OCI-LY1 (cell line): ENCODE measurements around the gene CCDC92.

ENCODE experiments used
- EZH2 ChIP-seq: fragments of 200-600 bp; sonication (generic), shearing (Covaris generic); IDR thresholded peaks from 2 replicates; pipeline ENCODE4 v1.8.0; 2017; ENCODE audit warnings: borderline replicate concordance, mixed run types, mild to moderate bottlenecking, antibody characterized with exemption, low read length, moderate library complexity, mixed read lengths
- TF ChIP-seq, protein P1 (sequence below): fragments of 200-600 bp; sonication (generic), shearing (Covaris generic); IDR thresholded peaks from 2 replicates; pipeline ENCODE4 v1.5.1; 2017; ENCODE audit warnings: mild to moderate bottlenecking, antibody characterized with exemption, low read length, moderate library complexity, mixed read lengths

- TF ChIP-seq, protein P1, sequence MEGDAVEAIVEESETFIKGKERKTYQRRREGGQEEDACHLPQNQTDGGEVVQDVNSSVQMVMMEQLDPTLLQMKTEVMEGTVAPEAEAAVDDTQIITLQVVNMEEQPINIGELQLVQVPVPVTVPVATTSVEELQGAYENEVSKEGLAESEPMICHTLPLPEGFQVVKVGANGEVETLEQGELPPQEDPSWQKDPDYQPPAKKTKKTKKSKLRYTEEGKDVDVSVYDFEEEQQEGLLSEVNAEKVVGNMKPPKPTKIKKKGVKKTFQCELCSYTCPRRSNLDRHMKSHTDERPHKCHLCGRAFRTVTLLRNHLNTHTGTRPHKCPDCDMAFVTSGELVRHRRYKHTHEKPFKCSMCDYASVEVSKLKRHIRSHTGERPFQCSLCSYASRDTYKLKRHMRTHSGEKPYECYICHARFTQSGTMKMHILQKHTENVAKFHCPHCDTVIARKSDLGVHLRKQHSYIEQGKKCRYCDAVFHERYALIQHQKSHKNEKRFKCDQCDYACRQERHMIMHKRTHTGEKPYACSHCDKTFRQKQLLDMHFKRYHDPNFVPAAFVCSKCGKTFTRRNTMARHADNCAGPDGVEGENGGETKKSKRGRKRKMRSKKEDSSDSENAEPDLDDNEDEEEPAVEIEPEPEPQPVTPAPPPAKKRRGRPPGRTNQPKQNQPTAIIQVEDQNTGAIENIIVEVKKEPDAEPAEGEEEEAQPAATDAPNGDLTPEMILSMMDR: no peak
- no peak for TF ChIP-seq EZH2
These were observed 75.9 kb downstream of the CCDC92 start for GRCh38 chr12:123896767-123897166.
